CD4-positive, alpha-beta T cell treated with Interferon gamma for 1 hour (primary cell): ENCODE measurements around the gene RALGPS1.

Experiments used
- DNase-seq: peaks from one replicate; pipeline ENCODE4 v3.0.0-alpha.2; 2020

RALGPS1 gene

DNA sequence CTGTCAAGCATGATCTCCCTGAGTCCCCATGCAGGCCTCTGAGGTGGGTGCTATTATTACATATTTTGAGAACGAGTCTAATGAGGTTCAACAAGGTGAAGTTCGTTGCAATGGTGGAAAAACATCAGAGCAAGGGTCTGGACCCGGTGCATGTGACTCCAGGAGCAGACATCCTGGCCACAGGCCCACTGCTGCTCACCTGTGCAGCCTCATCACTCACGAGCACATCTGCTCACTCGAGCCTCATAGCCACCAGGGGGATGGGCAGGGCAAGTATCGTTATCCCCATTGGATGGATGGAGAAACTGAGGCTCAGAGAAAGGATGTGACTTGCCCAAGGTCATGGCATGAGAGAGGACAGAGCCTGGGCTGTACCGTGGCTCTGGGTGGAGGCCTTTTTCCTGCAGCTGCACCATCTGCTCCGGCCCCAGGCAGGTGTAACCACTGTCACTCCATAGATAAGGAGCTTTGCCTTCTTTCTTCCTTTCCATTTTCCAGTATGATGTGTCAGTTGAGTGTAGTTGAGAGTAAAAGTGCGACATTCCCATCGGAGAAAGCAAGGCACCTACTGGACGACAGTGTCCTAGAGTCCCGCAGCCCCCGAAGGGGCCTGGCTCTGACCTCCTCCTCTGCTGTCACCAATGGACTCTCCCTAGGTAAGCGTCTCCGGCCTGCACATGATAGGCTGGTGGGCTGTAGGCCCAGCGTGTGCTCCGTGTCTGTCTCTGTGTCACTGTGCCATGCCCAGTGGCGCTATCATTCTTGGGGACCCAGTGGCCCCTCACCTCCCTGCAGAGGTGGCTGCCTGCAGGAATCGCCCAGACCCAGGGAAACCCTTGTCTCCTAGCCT is 281.6 kb downstream of the RALGPS1 start:
- DNase-seq: no peak

DNA sequence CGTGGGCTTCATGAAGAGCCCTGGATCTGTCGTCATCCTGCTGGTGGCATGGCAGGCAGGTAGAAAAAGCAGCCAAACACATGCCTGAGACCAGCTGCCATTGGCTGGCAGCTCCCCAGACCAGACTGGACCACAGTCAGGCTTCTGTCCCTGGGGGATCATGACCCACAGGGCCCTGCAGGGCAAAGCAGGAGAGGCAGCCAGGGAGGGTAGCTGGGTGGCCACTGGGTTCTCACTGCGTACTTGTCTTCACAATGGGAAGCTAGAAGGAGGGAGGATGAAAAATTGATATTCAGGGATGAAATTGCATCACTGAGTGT is 282.2 kb downstream of the RALGPS1 start:
- no peak for DNase-seq

DNA sequence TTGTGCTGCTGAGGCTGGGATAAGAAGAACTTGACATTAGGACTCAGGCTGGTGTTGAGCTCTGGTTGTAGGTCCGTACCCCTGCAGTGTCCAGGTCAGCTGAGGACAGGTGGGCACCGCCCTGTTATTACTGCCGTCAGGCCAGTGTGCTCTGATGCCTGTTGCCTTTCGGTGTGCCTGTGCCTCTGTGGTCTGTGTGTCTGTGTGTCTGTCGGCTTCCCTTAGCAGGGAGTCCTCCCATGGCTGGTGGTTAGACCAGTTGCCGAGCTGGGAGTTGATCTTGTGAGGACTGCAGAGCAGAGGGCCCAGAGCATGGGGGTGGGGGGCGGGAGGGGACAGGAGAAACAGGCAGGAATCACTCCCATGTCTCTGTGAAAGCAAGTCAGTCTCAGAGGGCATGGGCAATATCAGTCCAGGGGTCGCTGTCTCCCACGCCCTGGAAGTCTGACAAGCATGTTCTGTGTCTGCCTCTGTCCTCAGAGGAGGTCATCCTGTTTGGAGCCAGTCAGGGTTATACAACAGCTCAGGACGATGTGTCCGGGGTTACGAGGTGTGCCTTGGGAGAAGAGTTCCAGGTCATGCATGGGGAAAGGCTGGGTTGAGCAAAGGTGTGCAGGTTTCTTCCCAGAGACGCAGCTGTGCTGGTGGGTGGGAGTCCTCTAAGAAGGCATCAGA is 282.7 kb downstream of the RALGPS1 start:
- DNase-seq: no peak

DNA sequence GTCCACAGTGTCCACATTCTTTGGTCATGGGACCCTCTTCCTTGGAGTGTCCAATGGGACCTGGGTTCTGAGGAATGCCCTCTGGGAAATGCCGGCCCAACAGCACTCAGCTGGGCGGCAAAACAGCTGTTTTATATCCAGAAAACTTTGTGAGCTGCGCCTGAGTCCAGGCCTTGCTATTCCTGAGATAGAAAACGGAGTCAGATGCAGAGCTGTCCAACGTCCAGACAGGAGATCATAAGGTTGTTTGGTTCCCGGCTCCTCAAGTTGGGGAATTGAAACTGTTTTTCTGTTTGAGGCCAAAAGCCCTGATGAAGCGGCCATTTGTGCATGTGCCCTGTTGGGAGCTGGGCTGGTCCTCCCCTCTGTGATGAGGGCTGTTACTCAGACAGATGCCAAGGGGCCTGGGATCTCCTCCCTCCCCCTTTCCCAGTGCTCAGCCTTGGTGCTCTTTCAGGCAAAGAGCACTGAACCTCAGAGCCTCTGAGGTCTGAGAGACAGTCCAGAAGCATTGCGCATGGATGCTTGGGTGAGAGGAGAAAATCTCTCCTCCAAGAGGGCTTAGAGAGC is 283.4 kb downstream of the RALGPS1 start:
- no peak for DNase-seq

DNA sequence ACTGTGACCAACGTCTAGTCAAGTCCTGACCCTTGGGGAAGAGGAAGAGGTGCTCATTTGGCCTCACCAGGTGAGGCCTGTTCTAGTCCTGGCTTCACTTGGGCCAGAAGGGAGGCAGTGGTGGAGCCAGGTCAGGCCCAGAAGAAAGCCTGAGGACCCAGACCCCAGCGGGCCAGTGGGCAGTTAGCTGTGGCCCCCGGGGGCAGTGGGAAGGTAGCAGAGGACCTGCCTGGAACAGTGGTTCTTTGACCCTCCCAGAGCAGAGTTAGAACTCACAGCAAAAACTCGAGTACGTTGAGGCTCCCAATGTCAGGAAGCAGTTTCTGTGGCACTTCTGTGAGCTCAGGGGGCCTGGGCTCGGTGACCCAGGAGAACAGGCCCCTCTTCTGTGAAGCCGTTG is 284.0 kb downstream of the RALGPS1 start:
- no peak for DNase-seq

DNA sequence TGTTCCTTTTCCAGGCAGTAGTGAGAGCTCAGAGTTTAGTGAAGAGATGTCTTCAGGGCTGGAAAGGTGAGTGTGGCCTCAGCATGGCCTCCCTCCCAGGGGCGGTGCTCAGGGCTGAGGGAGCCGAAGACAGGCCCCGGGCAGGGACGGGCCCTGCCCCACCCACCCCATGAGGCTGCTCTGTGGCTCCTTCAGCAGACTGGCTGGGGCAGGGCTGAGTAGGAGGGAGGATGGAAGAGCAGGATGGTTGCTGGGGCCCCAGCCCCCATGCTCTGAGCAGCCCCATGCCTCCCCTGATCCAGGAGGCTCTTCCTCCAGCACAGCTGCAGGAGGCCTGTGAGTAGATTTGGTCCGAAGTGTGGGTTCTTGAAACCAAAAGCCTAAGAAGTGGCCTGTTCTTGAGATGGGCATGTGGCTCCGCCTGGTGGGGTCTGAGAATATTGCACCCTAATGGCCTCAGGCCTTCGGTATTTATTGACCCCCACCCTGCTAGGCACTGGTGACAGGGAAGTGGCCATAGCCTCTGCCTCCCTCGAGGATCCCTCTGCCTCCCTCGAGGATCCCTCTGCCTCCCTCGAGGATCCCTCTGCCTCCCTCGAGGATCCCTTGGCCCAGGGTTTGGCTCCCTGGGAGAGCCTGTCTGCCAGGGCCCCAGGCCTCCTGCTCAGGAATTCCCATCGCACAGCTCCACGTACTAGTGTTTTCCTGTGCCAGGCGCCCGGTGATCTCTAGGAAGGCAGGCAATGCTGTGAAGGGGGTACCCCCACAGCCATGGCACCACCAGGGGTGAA is 284.6 kb downstream of the RALGPS1 start:
- DNase-seq: peak; percentile 60

DNA sequence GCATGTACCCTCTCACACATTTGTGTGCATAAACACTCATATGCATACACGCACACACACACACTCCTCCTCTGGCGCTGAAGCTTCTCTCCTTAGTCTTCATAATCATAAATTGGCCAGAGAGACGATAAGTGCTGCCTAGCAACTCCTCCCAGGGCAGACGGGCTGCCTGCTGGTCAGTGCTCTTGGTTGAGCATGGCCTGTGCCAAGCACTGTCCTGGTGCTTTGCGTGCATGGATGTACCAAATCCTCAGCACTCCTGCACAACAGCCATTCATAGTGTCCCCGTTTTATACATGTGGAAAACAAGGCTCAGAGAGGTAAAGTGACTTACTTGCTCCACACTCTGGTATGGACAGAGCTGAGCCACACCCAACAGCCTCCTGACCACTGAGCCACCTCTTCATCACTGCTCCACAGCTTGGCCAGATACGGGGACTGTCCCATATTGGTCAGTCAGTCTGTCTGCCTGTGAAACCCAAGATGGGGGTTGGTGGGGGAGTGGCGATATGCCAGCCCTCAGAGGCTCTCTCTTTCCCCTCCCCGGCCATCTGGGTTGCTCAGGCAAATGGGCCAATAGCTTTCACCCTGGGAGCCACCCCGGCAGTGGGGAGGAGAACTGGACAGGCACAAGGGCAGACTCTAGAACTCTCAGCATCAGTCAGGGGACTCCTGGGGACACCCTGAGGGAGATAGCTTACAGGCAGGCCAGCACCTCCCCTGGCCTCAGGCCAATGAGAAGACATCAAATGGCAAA is 285.7 kb downstream of the RALGPS1 start:
- DNase-seq: no peak

DNA sequence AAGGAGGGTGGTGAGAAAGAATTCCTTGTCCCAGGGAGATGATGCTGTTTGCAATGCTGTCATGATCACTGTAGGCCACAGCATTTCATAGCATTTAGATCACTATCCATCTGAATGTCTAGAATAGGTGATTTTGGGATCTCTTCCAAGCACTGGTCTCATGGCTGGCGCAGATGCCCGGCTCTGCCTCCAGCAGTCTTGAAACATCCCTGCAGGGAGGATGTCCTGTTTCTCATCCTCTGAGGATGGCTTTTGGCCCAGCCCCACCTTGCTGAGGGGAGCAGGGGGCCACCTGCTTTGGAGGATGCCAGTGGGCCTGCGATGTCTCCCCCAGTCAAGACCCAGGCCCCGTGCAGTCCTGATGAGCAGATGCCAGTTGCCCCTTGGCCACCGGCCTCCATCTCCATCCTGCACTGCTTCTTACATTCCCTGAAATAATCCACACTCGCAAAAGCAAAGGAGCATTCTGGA is 286.5 kb downstream of the RALGPS1 start:
- no peak for DNase-seq

DNA sequence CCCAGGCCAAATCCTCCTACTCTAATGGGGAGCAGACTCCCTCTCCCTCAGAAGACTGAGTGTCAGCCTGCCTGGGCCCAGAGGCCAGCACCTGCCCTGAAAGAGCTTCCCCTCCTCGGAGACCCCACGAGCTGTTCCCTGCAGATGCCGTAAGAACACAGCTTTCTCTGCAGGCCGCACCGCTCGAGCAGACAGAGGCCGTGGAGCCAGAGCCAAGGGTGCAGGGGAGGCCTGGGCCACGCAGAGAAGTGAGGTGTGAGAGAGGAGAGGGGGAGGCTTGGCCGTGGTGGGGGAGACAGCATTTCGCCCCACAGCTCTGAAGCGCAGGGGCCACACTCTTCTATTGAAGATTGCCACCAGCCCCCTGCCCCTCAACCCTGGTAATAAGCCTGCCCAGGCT is 287.1 kb downstream of the RALGPS1 start:
- no peak for DNase-seq

DNA sequence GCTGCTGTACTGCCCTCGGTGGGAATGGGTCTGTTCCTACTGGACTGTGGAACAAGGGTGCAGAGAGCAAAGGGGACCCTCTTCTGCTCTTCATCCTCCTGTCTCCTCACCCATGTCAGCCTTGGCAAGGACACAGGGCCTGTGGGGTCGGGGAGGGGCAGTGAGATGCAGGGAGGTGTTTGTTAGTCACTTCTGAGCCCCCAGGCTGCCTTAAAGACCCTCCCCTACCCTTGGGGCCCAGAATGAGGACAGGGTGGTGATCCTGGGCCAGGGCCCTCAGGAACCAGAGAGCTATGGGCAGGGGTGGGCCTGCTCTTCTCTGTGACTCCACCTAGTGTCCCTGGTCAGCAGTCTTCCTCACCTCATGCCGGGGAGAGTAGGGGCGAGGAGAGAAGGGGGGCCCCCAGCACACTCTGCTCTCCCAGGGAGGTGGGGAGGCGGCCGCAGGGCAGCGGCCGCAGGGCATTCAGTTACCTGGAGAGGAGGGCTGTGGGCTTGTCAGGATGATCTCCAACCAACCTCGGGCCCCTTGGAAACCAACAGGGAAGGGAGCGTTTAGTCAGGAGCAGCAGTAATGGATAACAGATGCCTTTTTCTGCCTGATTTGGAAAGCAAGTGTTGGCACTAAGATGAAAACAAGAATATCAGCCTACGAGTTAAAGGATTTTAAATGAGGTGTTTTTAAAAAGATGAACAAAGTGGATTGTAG is 288.0 kb downstream of the RALGPS1 start:
- no peak for DNase-seq

DNA sequence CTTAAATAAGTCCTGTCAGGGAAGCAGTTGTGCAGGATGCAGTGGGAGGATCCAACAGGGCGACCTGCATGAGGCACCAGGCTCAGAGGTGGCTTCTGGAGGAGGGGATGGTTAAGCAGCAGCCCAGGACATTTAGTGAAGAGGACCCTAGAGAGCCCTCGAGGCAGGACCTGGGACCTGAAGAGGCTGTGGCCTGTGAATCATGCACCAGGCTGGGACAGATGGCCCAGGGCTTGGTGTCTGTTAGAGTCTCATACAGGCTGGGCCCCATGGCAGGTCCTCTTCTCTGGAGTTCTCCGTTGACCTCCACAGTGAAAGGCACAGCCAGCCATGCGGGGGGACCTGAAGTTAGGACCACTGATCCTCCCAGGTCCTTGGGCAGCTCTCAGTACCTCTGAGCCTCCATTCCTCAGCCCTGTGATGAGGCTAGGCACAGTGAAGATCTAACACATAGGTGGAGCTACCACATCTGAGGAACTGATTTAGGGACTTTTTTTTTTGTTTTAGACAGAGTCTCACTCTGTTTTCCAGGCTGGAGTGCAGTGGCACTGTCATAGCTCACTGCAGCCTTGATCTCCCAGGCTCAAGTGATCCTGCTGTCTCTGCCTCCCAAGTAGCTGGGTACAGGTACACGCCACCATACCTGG is 289.2 kb downstream of the RALGPS1 start:
- DNase-seq: no peak

DNA sequence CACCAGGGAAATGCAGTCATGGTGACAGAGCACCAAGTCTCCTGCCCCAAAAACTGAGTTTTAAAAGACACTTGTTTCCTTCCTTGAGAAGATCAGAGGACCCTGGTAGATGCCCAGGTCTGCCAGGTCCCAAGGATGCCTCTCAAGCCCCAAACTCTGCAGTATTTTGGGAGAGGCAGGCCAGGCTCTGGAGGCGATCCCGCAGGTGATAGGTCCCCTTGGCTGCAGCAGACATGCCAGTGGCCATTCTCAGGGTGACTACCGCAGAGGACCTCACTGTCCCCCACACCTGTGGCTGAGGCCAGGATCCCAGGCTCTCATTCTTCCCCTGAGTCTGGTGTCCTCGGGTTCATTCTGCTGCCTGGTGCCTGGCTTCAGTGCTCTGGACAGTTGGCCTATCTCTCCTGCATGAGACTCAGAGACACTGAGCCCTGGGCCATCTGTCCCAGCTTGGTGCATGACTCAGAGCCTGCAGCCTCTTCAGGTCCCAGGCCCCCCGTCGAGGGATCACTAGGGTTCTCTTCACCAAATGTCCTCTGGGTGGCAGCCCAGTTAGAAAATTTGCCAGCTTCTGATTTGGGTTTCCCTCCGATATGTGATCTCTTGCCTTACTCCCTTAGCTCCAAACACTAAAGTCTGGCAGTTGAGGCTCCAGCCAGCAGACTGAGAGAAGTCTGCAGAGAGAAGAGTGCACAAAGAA is 290.3 kb downstream of the RALGPS1 start:
- no peak for DNase-seq

DNA sequence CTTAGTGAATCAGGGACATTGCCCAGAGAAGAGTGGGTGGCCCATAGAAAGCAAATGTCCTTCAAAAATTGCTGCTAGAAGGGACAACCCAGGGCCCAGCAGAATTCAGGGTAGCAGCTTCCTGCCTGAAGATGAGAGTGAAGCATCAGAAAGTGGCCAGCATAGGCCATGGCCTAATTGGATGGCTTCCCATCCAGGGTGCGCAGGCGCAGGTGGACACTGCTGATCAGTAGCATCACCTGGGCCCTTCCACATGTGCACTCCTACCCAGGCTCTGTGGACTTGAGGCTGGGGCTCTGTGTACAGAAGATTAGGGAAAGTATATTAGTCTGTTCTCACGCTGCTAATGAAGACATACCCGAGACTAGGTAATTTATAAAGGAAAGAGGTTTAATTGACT is 291.4 kb downstream of the RALGPS1 start:
- DNase-seq: no peak

DNA sequence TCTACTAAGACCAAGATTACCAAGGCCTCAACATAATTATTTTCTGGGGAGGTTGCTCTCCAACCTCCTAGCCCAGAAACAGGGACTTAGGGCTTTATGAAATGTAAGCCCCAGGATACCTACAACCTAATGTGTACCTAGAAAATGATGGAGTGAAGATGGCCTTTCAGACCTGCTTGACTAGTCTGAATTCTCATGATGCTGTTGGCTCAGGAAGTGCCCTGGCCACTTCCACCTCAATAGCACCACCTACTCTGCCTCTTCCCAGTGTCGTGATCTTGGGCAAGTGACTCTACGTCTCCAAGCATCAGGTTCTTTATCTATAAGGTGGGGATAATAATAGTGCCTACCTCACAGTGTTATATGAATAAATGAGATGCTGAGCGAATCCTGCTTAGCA is 292.1 kb downstream of the RALGPS1 start:
- DNase-seq: no peak

DNA sequence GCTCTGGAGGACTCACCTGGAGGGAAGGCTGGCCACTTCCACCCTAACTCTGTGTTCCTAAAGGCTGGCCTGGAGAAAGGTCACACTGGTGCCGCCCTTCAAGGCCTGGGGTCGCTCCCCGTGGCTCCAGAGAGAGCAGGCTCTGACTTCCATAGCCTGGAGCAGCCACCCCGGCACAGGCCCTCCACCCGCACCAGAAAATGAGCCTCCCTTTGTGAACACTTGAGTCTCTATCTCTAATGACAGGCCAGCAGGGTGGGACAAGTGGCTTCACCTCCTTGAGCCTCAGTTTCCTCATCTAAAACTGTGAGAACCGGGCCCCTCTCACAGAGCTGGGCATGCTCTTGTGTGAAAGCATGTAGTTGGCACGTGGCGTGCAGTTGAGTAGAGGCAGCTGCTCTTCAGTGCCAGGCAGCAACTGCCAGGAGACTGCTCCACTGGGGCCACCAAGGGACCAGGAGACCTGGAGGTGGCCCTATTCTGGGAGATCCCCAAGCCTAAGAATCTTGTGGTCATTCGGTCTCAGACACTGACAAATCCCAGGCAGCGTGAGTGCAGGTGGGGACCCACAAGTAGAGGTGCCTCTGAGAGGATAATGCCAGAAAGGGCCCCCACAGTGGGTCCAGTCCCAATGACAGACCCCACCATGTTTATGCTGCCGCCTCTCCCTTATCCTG is 293.3 kb downstream of the RALGPS1 start:
- no peak for DNase-seq

DNA sequence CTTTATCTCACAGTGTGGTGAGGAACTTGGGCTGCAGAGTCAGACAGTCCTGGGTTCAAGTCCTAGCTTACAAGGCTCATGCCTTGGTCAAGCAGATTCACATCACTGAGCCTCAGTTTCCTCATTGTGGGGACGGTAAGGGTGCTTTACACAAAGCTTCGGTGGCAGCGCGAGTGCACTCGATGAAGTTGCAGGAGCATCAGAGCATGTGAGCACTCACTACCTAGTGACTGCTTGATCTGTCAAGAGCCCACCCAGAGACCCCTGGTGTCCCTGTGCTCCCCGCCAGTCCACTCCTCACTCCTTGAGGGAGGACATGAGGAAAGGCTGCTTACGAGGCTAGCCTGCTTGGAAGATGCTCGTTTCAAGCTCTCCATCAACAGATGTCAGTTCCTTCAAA is 293.8 kb downstream of the RALGPS1 start:
- DNase-seq: no peak

DNA sequence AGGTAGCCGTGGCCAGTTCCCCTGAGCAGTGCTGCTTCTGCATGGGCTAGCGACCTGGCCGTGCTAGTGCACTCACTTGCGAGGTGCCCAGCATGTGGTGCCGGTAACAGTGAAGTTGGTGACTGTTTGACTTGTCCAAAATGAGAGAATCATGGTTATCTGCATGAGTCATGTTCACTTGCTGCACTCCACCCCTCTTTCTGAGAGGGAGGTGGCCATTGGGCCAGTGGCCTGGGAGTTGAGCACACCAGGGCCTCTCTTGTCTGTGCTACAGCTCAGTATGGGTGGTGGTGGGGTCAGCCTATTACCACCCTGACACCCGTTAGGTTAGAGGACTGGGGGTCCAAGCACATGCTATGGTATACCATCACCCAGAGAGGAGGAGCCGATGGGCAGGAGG is 294.6 kb downstream of the RALGPS1 start:
- no peak for DNase-seq

DNA sequence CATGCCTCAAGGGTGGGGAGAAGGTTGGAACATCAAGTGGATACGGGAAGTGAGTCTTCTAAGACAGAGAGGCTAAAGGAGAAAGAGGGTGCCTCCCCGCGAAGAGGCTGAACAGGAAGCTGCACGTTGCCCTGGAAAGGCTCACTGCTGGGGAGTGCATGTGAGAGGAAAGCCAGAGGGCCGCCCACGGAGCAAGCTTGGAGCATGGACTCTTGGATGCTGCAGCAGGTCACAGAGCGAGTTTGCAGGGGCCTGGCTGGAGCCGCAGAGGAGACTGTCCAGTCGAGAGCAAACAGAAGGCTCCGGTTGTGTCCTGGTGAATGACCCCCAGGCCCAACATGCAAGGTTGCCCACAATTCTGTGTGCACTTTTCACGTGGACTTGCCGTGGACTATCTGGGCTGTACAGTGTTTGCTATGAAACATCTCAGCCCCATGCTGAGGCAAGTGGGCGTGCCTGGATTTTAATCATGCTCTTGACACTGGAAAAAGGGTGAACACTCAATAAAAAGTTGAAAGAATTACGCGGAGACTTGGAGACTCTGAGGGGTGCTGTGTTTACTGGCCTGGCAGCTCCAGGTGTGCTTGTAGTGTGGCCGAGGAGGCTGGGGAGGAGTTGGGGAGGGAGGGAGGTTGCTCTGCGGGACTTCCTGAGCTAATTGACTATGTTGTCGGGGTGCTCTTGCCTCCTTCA is 295.5 kb downstream of the RALGPS1 start:
- no peak for DNase-seq
